Central memory CD8-positive, alpha-beta T cell (primary cell): ENCODE data around the gene ENPP7.

Source experiments
- ATAC-seq: fragments of 150-1000 bp; cut with Tn5 transposase; replicated peaks from 2 replicates; pipeline ENCODE4 v1.10.0; 2022; ENCODE audit warnings: mild to moderate bottlenecking, moderate FRiP score, moderate number of reproducible peaks; ENCODE audit not compliant: poor library complexity, severe bottlenecking; ENCODE audit errors: extremely low read depth
- DNase-seq, 2 donors: peaks; one replicate each; pipeline ENCODE4 v3.0.0; 2021; ENCODE audit warnings: low spot score in 2 of 2
- H3K27ac Mint-ChIP-seq: one replicate; pipeline ENCODE4 v1.8.0; 2022; ENCODE audit warnings: low read depth, mild to moderate bottlenecking, moderate library complexity, mixed read lengths
- H3K27me3 Mint-ChIP-seq: one replicate; pipeline ENCODE4 v1.8.0; 2022; ENCODE audit warnings: mixed read lengths
- H3K36me3 Mint-ChIP-seq: one replicate; pipeline ENCODE4 v1.8.0; 2022; ENCODE audit warnings: mild to moderate bottlenecking, moderate library complexity, mixed read lengths; ENCODE audit not compliant: insufficient read depth
- H3K4me1 Mint-ChIP-seq: one replicate; pipeline ENCODE4 v1.8.0; 2022; ENCODE audit warnings: mixed read lengths
- H3K4me3 Mint-ChIP-seq: one replicate; pipeline ENCODE4 v1.8.0; 2022; ENCODE audit warnings: mild to moderate bottlenecking, moderate library complexity, mixed read lengths
- H3K9me3 Mint-ChIP-seq: one replicate; pipeline ENCODE4 v1.8.0; 2022; ENCODE audit warnings: mixed read lengths

The ENPP7 gene

DNA sequence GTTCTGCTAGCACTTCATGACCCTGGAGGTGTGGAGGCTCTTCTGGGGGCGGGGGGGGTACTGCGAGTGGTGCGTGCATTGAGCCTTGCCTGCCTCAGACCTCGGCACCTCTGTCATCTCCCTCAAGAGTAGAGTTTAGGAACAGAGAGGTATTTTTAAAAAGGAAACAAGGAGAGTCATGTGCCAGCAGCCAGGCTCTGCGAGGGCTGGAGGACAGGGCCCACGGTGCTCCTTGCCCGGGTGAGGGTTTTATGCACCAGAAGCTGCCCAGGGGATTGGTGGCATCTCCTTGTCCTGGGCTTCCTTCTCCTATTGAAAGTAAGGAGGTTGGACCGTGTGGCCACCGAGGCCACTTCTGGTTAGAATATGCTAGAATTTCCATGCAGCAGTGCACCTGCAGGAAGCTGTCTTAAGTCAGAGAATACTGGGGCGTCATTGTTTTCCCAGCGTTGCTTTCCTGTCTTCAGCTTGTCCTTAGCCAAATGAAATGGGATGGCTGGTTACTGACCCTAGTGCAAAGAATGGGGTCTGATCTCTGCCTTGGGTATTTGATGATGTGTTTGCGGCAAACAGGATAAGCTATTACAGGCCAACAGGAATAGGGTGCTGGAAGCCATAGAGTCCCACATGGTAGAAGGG is 50.4 kb downstream of the ENPP7 start:
- H3K36me3 Mint-ChIP-seq, result peaks cover 8% of the 10 kb centered on the region
- no peak overlapping the region for H3K4me3 Mint-ChIP-seq
- DNase-seq (no peak), ATAC-seq (no peak)
- H3K27ac Mint-ChIP-seq, result no peak overlapping the region
- H3K9me3 Mint-ChIP-seq, result no peaks in the 10 kb centered on the region
- H3K27me3 Mint-ChIP-seq, result peaks cover 78% of the 10 kb centered on the region
- peaks cover 8% of the 10 kb centered on the region for H3K4me1 Mint-ChIP-seq

DNA sequence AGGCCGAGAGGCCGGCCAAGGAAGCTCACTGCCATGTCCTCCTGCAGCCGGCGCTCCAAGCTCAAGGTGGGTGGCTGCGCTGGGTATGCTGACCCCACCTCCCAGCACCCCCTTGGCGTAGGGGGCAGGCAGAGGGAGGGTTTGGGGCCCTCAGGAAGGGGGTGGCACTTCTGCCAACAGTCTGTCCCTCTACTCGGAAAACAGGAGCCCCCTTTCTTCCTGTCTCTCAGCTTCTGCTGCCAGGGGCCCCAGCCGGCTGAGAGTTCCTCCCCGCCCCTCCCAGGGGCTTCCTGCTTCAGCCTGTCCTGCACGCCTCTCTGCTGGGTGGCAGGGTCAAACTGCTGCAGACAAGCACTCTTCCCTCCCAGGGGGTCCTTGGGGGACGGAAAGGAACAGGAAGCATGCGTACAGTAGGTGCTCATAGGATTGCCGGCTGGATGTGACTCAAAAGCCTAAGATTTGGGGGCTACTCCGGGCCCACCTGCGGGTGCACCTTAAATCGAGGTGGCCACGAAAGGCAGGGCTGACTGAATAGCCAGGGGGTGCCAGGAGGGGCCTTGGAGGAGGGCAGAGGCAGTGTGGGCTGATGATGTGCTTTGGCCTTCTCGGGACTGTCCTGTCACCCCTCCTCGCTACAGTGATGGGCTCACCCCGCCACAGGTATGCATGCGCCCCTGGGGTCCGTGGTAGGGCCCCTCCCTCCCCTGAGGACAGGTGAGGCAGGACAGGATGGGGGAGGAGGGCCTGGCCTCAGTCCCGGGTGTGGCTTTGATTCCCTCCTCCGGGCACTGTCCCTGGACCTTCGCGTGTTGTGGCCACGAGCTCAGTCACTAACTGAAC is 51.2 kb downstream of the ENPP7 start:
- Mint-ChIP-seq H3K27ac (no peak overlapping the region), H3K27me3 (peaks cover 78% of the 10 kb centered on the region)

DNA sequence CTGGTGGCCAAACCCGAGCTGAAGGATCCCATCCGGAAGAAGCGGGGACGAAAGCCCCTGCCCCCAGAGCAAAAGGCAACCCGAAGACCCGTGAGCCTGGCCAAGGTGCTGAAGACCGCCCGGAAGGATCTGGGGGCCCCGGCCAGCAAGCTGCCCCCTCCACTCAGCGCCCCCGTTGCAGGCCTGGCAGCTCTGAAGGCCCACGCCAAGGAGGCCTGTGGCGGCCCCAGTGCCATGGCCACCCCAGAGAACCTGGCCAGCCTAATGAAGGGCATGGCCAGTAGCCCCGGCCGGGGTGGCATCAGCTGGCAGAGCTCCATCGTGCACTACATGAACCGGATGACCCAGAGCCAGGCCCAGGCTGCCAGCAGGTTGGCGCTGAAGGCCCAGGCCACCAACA is 53.1 kb downstream of the ENPP7 start:
- peaks cover 3% of the 10 kb centered on the region for H3K4me1 Mint-ChIP-seq
- no peaks in the 10 kb centered on the region for H3K9me3 Mint-ChIP-seq
- ATAC-seq, result no peak

More for the DNA sequence above, 51.2 kb downstream of the ENPP7 start:
- ATAC-seq (no peak), DNase-seq (no peak)
- no peaks in the 10 kb centered on the region for H3K9me3 Mint-ChIP-seq
- peaks cover 8% of the 10 kb centered on the region for H3K36me3 Mint-ChIP-seq
- no peak overlapping the region for H3K4me3 Mint-ChIP-seq
- peaks cover 8% of the 10 kb centered on the region for H3K4me1 Mint-ChIP-seq

DNA sequence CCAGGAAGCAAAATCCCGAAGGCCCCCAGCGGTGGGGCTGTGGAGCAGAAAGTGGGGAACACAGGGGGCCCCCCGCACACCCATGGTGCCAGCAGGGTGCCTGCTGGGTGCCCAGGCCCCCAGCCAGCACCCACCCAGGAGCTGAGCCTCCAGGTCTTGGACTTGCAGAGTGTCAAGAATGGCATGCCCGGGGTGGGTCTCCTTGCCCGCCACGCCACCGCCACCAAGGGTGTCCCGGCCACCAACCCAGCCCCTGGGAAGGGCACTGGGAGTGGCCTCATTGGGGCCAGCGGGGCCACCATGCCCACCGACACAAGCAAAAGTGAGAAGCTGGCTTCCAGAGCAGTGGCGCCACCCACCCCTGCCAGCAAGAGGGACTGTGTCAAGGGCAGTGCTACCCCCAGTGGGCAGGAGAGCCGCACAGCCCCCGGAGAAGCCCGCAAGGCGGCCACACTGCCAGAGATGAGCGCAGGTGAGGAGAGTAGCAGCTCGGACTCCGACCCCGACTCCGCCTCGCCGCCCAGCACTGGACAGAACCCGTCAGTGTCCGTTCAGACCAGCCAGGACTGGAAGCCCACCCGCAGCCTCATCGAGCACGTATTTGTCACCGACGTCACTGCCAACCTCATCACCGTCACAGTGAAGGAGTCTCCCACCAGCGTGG is 53.7 kb downstream of the ENPP7 start:
- no peak for DNase-seq
- H3K9me3 Mint-ChIP-seq, result no peaks in the 10 kb centered on the region
- peaks cover 88% of the 10 kb centered on the region for H3K27me3 Mint-ChIP-seq
- H3K4me3 Mint-ChIP-seq, result no peak overlapping the region
- H3K27ac Mint-ChIP-seq, result no peak overlapping the region
- no peak for ATAC-seq
- no peaks in the 10 kb centered on the region for H3K4me1 Mint-ChIP-seq
- H3K36me3 Mint-ChIP-seq, result peaks cover 2% of the 10 kb centered on the region

More for the DNA sequence above, 53.1 kb downstream of the ENPP7 start:
- Mint-ChIP-seq H3K27ac (no peak overlapping the region), H3K36me3 (peaks cover 4% of the 10 kb centered on the region), H3K27me3 (peaks cover 89% of the 10 kb centered on the region), H3K4me3 (no peak overlapping the region)
- no peak for DNase-seq

DNA sequence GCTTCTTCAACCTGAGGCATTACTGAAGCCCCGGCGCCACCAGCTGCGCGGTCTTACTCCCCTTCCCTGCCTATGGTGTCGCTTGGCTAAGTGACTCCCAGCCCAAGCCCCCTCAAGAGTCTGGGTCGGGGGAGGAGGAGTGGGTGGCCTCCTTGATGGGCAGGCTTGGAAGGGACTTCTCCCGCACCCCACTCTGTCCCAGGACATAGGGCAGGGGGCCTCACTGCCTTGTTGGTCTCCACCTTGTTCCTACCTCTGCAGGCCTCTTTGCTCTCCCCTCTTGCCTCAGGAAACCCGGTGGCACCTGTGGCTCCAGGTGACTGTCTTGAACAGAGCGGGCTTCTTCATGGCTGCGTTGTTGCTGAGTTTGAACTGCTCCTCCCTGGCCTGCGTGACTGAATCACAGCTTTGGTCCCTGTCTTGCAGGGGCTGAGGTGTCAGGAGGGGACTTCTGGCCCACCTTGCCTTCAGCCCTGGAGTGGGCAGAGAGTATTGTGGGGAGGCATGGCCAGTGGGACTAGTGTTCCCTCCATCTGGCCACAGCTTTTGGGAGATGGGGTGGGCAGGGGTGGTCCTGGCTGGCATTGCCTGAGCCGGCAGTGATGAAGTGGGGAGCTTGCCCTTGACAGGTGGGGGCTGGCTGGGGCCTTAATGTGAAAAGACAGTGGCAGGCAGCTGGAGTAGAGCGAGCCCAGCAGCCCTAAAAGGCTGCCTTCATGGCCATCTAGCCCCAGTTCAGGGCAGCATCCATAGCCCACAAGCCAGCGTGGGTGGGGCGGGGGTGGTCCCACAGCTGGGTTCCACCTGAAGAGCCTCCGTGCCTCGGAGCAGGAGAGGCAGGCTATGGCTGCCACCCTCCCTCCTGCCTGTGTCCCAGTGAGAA is 54.5 kb downstream of the ENPP7 start:
- Mint-ChIP-seq H3K4me3 (no peak overlapping the region), H3K4me1 (no peaks in the 10 kb centered on the region), H3K36me3 (peaks cover 2% of the 10 kb centered on the region), H3K27ac (no peak overlapping the region), H3K27me3 (peaks cover 82% of the 10 kb centered on the region), H3K9me3 (no peaks in the 10 kb centered on the region)
- DNase-seq (no peak), ATAC-seq (no peak)

DNA sequence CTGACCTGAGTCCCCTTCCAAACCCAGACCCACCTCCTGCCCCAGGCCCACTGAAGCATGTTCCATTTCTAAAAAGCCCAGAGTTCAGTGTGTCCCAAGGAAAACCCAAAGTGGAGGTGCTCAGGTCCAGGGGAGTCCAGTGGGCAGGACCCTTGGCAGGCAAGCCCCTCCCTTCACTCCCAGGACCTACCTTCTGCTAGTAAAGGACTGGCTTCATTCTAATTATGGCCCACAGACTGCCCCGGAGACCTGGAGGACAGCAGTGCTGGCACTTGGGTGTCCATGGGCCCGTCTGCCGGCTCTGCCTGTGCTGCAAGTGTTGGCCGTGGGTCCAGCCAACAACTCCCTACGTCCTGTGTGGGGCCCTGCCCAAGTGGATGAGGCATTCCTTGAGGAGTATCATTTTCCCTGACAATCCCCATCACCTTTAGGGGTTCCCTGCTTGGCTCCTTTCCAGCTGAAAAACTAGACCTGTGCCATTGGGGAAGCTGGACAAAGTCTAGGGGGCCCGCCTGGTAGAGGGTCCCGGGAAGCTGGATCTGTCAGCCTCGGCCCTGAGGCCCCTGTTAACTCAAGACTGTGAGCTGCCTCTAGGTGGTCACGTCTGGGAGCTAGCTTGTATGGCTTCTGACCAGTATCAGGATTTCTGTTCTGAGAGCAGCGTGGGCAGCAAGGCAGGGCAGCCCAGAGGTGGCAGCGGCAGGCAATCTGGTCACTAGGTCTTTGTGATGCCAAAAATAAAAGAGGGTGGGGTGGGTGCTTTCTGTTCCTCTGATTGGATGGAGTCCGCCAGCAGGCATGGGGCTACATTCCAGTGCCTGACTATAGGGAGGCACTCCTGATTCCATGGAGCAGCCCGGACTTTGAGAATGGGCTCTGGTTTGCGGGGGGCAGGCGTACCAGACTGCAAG is 55.4 kb downstream of the ENPP7 start:
- Mint-ChIP-seq H3K27me3 (peaks cover 82% of the 10 kb centered on the region), H3K4me3 (no peak overlapping the region), H3K9me3 (no peaks in the 10 kb centered on the region), H3K36me3 (peaks cover 6% of the 10 kb centered on the region), H3K4me1 (peaks cover 5% of the 10 kb centered on the region), H3K27ac (no peak overlapping the region)
- no peak for DNase-seq
- no peak for ATAC-seq

DNA sequence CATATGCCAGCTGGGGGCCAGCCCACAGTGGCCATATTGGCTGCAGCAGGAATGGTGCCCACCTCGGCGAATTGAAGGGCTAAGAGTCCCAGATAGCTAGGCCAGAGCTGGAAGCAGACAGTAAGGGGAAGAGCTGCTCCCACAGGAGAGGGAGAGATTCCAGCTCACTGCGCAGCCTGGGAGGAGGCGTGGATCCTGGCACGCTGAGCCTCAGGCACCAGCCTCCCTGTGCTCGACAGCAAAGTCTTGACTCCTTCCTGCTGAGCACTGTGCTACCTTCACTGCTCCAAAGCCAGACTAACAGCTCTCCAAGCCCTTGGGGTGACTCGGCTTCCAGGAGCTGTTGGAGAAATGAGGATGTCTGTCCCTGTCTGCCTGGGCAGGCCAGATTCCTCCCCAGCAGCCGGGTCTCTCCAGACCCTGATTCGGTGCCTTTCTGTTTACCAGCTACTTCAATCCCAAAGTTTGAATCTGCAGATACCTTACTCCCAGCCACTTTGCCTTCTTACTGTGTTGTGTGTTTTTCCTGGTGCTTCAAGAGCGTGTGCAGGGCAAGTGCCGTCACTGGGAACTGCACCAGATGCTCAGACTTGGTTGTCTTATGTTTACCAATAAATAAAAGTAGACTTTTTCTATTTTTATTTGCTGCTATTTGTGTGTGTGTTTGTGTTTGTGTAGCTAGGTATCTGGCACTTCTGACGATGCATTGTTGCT is 56.3 kb downstream of the ENPP7 start:
- ATAC-seq, result no peak
- DNase-seq, result no peak
- H3K4me3 Mint-ChIP-seq, result no peak overlapping the region
- peaks cover 72% of the 10 kb centered on the region for H3K27me3 Mint-ChIP-seq
- no peak overlapping the region for H3K27ac Mint-ChIP-seq
- H3K36me3 Mint-ChIP-seq, result peaks cover 6% of the 10 kb centered on the region
- no peaks in the 10 kb centered on the region for H3K9me3 Mint-ChIP-seq
- H3K4me1 Mint-ChIP-seq, result peaks cover 5% of the 10 kb centered on the region

DNA sequence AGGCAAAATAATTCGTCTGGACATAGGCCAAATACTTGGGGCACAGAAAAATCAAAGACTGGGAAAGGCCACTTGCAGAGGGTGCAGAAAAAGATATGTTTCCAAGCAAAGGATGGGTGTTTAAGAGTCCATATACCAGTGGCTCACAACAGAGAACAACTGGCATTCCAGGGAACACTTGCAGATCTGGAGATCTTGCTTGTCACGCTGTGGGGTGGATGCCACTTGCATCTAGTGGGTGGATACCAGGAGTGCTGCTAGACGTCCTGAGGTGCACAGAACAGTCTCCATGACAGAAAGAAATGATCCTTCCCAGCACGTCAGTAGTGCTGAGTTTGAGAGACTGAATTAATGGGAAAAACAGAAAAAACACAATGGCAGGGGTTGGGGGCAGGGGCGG is 57.7 kb downstream of the ENPP7 start:
- Mint-ChIP-seq H3K36me3 (peaks cover 6% of the 10 kb centered on the region), H3K4me3 (no peak overlapping the region), H3K4me1 (peaks cover 5% of the 10 kb centered on the region), H3K27ac (no peak overlapping the region), H3K9me3 (no peaks in the 10 kb centered on the region), H3K27me3 (peaks cover 59% of the 10 kb centered on the region)
- DNase-seq (no peak), ATAC-seq (no peak)

DNA sequence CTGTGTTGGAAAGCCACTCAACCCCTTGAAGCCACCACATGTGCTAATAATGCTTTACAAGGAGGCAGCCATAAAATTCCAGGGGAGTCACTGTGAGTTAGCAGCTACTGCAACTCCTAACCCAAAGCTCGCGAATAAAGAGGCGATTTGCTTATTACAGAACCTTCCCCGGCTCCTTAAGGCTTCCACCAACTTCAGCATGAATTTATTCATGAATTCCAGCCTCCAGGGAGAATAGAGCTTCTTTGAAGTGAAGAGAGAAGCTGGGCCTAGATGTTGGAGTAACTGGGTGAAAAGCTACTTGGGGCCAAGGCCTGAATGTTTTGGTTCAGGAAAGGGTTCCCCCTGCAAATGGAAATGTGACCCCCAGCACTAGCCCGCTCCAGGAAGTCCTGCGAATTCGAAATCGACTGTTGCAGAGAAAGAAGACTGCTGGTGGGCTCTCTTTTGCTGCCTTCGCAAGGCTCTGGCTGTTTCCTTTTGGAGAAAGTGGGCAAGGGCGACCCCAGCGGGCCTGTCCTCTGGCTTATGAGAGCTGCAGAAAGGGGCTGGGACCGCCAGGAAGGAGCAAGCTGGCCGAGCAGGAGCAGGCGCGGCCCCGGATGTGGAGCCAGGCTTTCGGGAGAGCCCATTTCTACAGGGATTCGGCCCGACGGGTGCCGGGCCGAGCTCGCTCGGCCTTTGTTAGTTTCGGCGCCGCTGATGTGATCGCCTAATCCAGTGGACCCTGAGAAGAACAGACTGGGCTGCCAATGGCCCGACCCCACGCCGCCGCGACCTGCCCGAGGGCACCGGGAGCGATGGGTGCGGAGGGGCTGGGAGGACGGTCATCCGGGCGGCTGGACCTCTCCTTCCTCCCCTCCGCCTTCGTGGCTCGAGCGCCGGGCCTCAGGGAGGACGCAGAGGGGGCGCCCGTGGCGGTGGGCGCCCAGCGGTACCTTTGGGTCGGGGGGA is 58.5 kb downstream of the ENPP7 start:
- Mint-ChIP-seq H3K27me3 (peaks cover 56% of the 10 kb centered on the region), H3K9me3 (no peaks in the 10 kb centered on the region)
- DNase-seq, result no peak

DNA sequence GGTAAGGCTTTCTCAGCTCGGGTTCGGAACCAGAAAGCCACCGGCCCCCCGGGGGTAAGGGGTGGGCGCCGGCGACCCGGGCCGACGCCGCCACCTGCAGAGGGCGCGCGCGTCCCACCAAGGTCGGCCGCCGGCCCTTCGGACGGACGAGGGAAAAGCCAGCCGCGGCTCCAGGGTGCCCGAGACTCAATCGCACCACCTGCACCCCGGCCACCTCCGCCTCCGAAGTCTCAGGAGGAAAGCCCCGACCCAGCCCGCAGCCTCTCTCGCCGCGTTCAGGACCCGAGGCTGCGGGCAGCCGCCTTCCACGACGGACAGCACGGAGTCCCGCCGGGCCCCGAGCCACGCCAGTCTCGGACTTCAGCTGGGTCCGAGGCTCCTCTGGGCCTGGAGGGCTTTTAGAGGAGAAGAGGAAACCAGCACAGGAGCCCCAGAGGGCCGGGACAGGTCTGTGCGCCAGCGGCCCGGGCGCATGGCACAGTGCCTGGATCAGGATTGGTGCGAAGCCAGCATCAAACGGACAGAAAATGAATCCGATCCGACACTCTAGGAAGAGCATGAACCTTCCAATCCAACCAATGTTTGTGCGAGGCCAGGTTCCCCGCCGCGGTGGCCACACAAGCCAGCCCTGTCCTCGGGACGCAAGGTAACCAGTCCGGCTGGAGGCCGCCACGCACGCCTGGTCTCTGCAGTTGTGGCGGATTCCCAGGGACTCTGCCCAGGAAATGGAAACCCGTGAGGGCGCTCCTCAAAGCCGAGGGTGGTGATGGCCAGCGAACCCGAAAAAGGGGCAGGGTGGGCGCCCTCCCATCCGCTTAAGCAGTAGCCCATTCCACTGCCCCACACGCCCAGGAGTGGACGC is 59.4 kb downstream of the ENPP7 start:
- H3K36me3 Mint-ChIP-seq, result peaks cover 6% of the 10 kb centered on the region
- no peak for DNase-seq
- no peak overlapping the region for H3K4me3 Mint-ChIP-seq
- ATAC-seq, result no peak
- H3K4me1 Mint-ChIP-seq, result peaks cover 5% of the 10 kb centered on the region
- no peak overlapping the region for H3K27ac Mint-ChIP-seq
- no peaks in the 10 kb centered on the region for H3K9me3 Mint-ChIP-seq
- peaks cover 52% of the 10 kb centered on the region for H3K27me3 Mint-ChIP-seq

More for the DNA sequence above, 58.5 kb downstream of the ENPP7 start:
- no peak for ATAC-seq
- peaks cover 5% of the 10 kb centered on the region for H3K4me1 Mint-ChIP-seq
- H3K36me3 Mint-ChIP-seq, result peaks cover 6% of the 10 kb centered on the region
- H3K4me3 Mint-ChIP-seq, result peak overlapping the region; percentile 27
- H3K27ac Mint-ChIP-seq, result no peak overlapping the region
